ENCODE measurements around the gene RNASE8.

Gene RNASE8

GRCh38 chr14:21098892-21099595 lies 41.4 kb downstream of the RNASE8 start:
- Histone ChIP-seq H3K4me3 (peak overlapping the region; percentile 43 to 74 (median 57)), H3K27ac (peak overlapping the region in 20 of 21 experiments; percentile 43 to 92 (median 90))

GRCh38 chr14:21099596-21099985 lies 42.0 kb downstream of the RNASE8 start:
- Histone ChIP-seq H3K27ac (peak overlapping the region in 14 of 21 experiments; percentile 78 to 92 (median 90)), H3K4me3 (peak overlapping the region in 1 of 7 experiments; percentile 67)

GRCh38 chr14:21100931-21101330 lies 43.3 kb downstream of the RNASE8 start, which contains the start of gene TMEM253:
TMEM253 (plus strand) TSS chr14:21101066; CDS start chr14:21101344, 278 bp downstream.
- Histone ChIP-seq H3K4me3 (no peak within 1 kb of the TSS), H3K27ac (peak within 1 kb of the TSS in 6 of 21 experiments; percentile 16 to 92 (median 84))

GRCh38 chr14:21101802-21102413 lies 44.3 kb downstream of the RNASE8 start:
- Histone ChIP-seq H3K27ac (peak overlapping the region in 3 of 21 experiments; percentile 9 to 42 (median 20)), H3K4me3 (no peak overlapping the region)

- H3K27ac ChIP-seq = peak overlapping the region; percentile 23 to 100 (median 99)
- H3K4me3 ChIP-seq = peak overlapping the region; percentile 63 to 75 (median 66)
Observed at GRCh38 chr14:21102521-21103410, 45.1 kb downstream of the RNASE8 start.

GRCh38 chr14:21103411-21103709 lies 45.7 kb downstream of the RNASE8 start:
- Histone ChIP-seq H3K4me3 (peak overlapping the region; percentile 63 to 75 (median 66)), H3K27ac (peak overlapping the region; percentile 23 to 100 (median 99))

GRCh38 chr14:21103710-21104447 lies 46.3 kb downstream of the RNASE8 start:
- peak overlapping the region; percentile 63 to 75 (median 66) for H3K4me3 ChIP-seq
- H3K27ac ChIP-seq = peak overlapping the region; percentile 94 to 100 (median 99)

- Histone ChIP-seq H3K27ac (peak overlapping the region; percentile 94 to 100 (median 99)), H3K4me3 (peak overlapping the region; percentile 63 to 75 (median 66))
Observed at GRCh38 chr14:21104448-21105060, 46.9 kb downstream of the RNASE8 start.

GRCh38 chr14:21105095-21105494 lies 47.5 kb downstream of the RNASE8 start:
- Histone ChIP-seq H3K4me3 (no peak overlapping the region), H3K27ac (peak overlapping the region in 20 of 21 experiments; percentile 18 to 100 (median 99))

GRCh38 chr14:21106176-21106497 lies 48.5 kb downstream of the RNASE8 start:
- no peak overlapping the region for H3K4me3 ChIP-seq
- H3K27ac ChIP-seq = peak overlapping the region in 18 of 21 experiments; percentile 31 to 100 (median 98)

GRCh38 chr14:21106498-21107282 lies 49.1 kb downstream of the RNASE8 start:
- peak overlapping the region in 20 of 21 experiments; percentile 31 to 100 (median 78) for H3K27ac ChIP-seq

GRCh38 chr14:21107283-21107800 lies 49.7 kb downstream of the RNASE8 start:
- Histone ChIP-seq H3K4me3 (no peak overlapping the region), H3K27ac (peak overlapping the region in 20 of 21 experiments; percentile 31 to 100 (median 78))

More at GRCh38 chr14:21106498-21107282, 49.1 kb downstream of the RNASE8 start:
- H3K4me3 ChIP-seq = peak overlapping the region in 1 of 7 experiments; percentile 13
